HUES6 (cell line): ENCODE measurements around the gene HAGH.
"Not testable (repeated sequence)": the region's sequence is repeated elsewhere in the genome, so short reads cannot be mapped to it uniquely, and the experiment has no call there.

Experiments used
- H3K27ac ChIP-seq: 2 replicates; pipeline ENCODE4 v1.7.0; 2013; ENCODE audit warnings: low read depth, mild to moderate bottlenecking, low read length, inconsistent platforms
- H3K27me3 ChIP-seq: 2 replicates; pipeline ENCODE4 v1.6.1; 2013; ENCODE audit warnings: low read length; ENCODE audit not compliant: control insufficient read depth, insufficient read depth
- H3K36me3 ChIP-seq: 2 replicates; pipeline ENCODE4 v1.6.1; 2013; ENCODE audit warnings: low read length; ENCODE audit not compliant: control insufficient read depth, insufficient read depth
- H3K4me1 ChIP-seq: 2 replicates; pipeline ENCODE4 v1.6.1; 2013; ENCODE audit warnings: low read length; ENCODE audit not compliant: control insufficient read depth, insufficient read depth
- H3K4me3 ChIP-seq: 2 replicates; pipeline ENCODE4 v1.5.1; 2013; ENCODE audit warnings: low read depth, low read length
- H3K9ac ChIP-seq: one replicate; pipeline ENCODE4 v1.6.1; 2013; ENCODE audit warnings: mild to moderate bottlenecking, low read length
- H3K9me3 ChIP-seq: 2 replicates; pipeline ENCODE4 v1.6.1; 2013; ENCODE audit warnings: low read depth, low read length; ENCODE audit not compliant: control insufficient read depth, insufficient read depth

Gene HAGH

DNA sequence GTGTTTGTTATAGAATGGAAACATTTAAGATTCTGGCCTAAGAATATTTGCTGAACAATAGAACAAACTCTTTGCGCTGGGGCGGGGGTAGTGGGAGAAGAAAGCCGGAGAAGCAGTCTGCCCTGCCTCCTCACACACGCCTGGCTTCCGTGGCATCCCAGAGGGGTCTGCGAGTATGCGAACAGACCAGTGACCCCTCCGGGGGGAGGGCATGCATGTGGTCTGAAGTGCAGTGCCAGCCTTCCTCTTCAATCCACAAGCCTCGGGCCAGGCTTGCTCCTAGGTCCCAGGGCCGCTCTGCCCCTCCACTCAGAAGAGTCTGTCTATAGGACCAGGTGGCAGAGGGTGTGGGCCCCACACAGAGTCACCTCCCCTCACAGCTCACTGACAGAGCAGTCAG, 19.0 kb downstream of the HAGH start:
- Histone ChIP-seq H3K4me1 (no peaks in the 10 kb centered on the region), H3K9me3 (peaks cover under 1% of the 10 kb centered on the region; the same call in 1 of the 2 replicates), H3K27me3 (no peaks in the 10 kb centered on the region), H3K4me3 (no peak overlapping the region), H3K9ac (no peak overlapping the region), H3K36me3 (peaks cover 24% of the 10 kb centered on the region), H3K27ac (no peak overlapping the region)

DNA sequence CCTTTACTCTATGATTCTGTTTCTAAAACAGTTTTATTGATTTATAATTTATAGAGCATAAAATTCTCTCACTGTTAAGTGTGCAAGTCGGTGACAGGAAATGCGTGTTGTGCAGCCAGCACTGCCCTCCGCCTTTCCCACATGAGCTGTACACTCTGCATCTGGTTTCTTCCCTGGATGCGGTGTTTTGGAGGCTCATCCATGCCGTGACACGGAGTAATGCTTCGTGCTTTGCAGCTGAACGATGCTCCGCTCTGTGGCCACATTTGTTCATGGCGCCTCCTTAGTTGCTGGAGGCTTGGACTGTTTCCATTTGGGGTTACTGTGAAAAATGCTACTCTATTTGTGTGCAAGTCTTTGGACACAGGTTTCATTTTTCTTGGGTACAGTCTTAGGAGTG, 25.9 kb downstream of the HAGH start:
- no peaks in the 10 kb centered on the region for H3K27me3 ChIP-seq
- no peaks in the 10 kb centered on the region for H3K4me1 ChIP-seq
- H3K9me3 ChIP-seq = peaks cover 47% of the 10 kb centered on the region
- no peak overlapping the region for H3K9ac ChIP-seq
- no peak overlapping the region for H3K27ac ChIP-seq
- H3K4me3 ChIP-seq = no peak overlapping the region
- H3K36me3 ChIP-seq = peaks cover 5% of the 10 kb centered on the region; the same call in 1 of the 2 replicates

DNA sequence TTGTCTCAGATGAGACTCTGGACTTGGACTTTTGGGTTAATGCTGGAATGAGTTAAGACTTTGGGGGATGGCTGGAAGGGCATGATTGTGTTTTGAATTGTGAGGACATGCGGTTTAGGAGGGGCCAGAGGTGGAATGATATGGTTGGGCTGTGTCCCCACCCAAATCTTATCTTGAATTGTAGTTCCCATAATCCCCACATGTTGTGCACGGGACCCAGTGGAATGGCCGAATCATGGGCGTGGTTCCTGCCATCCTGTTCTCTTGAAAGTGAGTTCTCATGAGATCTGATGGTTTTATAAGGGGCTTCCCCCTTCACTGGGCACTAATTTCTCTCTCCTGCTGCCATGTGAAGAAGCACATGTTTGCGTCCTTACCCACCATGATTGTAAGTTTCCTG, 27.4 kb downstream of the HAGH start:
- H3K27ac ChIP-seq, H3K27me3 ChIP-seq, H3K4me1 ChIP-seq, H3K9ac ChIP-seq, H3K4me3 ChIP-seq, H3K36me3 ChIP-seq: not testable (repeated sequence)
- H3K9me3 ChIP-seq = peaks cover 47% of the 10 kb centered on the region

DNA sequence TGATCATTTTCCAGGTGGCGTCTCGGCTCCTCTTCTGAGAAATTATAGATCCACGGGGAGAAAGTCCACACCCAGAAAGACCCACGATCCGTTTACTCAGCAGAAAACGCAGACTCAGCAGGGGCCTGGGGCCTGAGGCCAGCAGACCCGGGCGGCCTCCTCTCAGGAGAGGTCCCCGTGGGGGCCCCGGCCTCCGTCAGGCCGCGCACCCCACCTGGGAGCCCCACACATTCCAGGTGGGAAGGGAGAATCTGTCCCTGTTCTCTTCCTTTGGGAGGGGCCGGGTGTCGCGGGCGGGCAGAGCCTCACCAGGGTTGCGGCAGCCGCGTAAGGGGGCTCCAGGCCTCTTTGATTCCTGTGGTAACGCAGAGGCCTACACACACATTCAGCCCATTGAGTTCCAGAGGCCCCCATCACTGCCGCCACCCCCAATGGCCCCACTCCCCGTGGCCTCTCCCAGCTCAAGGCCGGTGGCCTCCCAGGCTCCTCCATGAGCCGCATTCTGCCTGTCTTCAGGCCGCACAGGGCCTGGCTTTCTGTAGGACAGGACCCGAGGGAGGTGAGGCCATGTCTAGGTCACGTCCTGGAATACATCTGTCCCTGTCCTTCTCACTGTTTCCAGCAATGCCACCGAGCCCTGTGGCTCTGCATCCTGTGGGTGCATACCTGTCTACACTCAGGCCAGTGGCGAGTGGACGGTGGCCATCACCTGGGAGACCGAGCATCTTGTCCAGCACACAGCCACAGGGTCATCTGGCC, 31.5 kb downstream of the HAGH start:
- H3K27me3 ChIP-seq = no peaks in the 10 kb centered on the region
- H3K4me3 ChIP-seq = no peak overlapping the region
- H3K36me3 ChIP-seq = peaks cover 16% of the 10 kb centered on the region
- no peak overlapping the region for H3K9ac ChIP-seq
- no peak overlapping the region for H3K27ac ChIP-seq
- H3K4me1 ChIP-seq = no peaks in the 10 kb centered on the region
- H3K9me3 ChIP-seq = peaks cover 33% of the 10 kb centered on the region

- no peak overlapping the region for H3K27ac ChIP-seq
- no peaks in the 10 kb centered on the region for H3K4me1 ChIP-seq
- H3K4me3 ChIP-seq = no peak overlapping the region
- H3K36me3 ChIP-seq = peaks cover 22% of the 10 kb centered on the region
- H3K9ac ChIP-seq = no peak overlapping the region
- peaks cover 25% of the 10 kb centered on the region for H3K9me3 ChIP-seq
- H3K27me3 ChIP-seq = no peaks in the 10 kb centered on the region
These were observed 32.3 kb downstream of the HAGH start for GRCh38 chr16:1794221-1794871.

- Histone ChIP-seq H3K4me1 (no peaks in the 10 kb centered on the region), H3K36me3 (peaks cover 26% of the 10 kb centered on the region)
These were observed 32.9 kb downstream of the HAGH start, which contains the start of gene IGFALS for GRCh38 chr16:1793578-1794220. Gene IGFALS (minus strand): TSS chr16:1793705. CDS start chr16:1793652, 53 bp downstream.

GRCh38 chr16:1792836-1793577, 33.6 kb downstream of the HAGH start:
- H3K4me3 ChIP-seq = no peak overlapping the region
- no peak overlapping the region for H3K9ac ChIP-seq
- no peak overlapping the region for H3K27ac ChIP-seq
- H3K9me3 ChIP-seq = peaks cover 15% of the 10 kb centered on the region
- no peaks in the 10 kb centered on the region for H3K27me3 ChIP-seq
- no peaks in the 10 kb centered on the region for H3K4me1 ChIP-seq
- H3K36me3 ChIP-seq = peaks cover 33% of the 10 kb centered on the region

More at GRCh38 chr16:1793578-1794220, 32.9 kb downstream of the HAGH start, which contains the start of gene IGFALS:
- H3K27me3 ChIP-seq = no peaks in the 10 kb centered on the region
- H3K27ac ChIP-seq = no peak within 1 kb of the TSS
- no peak within 1 kb of the TSS for H3K4me3 ChIP-seq
- peaks cover 19% of the 10 kb centered on the region for H3K9me3 ChIP-seq
- no peak within 1 kb of the TSS for H3K9ac ChIP-seq

DNA sequence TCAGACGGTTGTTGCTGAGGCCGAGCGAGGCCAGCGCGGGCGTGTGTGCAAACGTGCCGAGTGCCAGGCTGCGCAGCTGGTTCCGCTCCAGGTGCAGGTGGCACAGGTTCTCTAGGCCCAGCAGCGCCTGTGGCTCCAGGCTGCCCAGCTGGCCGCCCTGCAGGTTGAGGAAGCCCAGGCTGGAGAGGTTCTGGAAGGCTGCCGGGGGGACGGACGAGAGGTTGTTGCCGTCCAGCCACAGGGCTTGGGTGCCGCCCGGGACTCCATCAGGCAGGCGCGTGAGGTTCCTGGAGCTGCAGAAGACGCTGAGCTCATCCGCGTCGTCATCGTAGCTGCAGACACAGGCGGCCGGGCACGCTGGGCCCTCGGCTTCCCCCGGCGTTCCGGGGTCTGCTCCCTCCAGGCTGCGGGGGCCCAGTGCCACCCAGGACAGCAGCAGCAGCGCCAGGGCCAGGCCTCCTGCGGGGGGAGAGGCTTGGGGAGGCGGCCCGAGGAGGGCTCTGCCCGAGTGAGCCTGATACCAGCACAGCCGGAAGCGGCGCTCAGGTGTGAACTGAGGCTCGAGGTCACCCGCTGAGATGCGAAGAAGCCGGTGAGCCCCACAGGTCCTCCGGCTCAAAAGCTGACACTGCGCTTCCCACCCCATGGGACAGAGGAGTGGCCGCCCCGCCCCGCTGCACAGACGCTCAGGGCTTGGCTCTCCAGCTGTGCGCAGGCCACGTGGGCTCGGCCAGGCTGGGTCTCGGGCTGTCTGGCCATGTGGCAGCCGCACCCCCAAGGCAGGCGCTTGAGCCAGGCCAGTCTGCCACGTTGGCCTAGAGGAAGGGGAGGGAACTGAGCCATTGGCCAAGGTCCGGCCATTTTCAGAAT, 34.4 kb downstream of the HAGH start:
- H3K36me3 ChIP-seq = peaks cover 41% of the 10 kb centered on the region

DNA sequence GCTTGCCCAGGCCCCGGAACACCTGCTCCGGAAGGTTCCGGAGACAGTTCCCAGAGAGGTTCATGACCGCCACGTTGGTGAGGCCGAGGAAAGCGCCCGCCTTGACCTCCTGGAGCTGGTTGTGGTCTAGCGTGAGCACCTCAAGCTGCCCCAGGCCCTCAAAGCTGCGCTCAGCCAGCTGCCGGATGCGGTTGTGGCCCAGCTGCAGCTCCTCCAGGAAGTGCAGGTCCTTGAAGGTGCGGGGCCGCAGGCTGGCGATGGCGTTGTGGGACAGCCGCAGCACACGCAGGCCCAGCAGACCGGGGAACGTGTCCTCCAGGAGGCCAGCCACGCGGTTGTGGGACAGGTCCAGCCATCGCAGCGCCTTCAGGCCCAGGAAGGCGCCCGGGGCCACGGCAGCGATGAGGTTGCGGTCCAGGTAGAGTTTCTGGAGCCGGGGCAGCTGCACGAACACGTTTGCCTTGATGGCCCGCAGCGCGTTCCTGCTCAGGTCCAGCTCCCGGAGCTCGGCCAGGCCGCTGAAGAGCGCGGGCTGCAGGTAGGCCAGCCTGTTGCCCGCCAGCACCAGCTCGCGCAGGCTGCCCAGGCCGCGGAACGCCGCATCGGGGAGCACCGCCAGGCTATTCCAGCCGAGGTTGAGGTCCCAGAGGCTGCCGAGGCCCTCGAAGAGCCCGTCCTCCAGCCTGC, 35.2 kb downstream of the HAGH start:
- H3K4me3 ChIP-seq = no peak overlapping the region
- peaks cover 2% of the 10 kb centered on the region for H3K9me3 ChIP-seq
- no peaks in the 10 kb centered on the region for H3K4me1 ChIP-seq
- H3K36me3 ChIP-seq = peaks cover 49% of the 10 kb centered on the region
- H3K9ac ChIP-seq = no peak overlapping the region
- no peaks in the 10 kb centered on the region for H3K27me3 ChIP-seq
- H3K27ac ChIP-seq = no peak overlapping the region

More for the DNA sequence above, 34.4 kb downstream of the HAGH start:
- Histone ChIP-seq H3K4me1 (no peaks in the 10 kb centered on the region), H3K9ac (no peak overlapping the region), H3K27ac (no peak overlapping the region), H3K9me3 (peaks cover 6% of the 10 kb centered on the region), H3K4me3 (no peak overlapping the region), H3K27me3 (no peaks in the 10 kb centered on the region)
